SK-N-SH (cell line): ENCODE results near the gene SKI. TPM values are rescaled to one million over a fixed set of nuclear protein-coding genes. Genes with fewer than 3 reads are reported as not detected.

Experiments
- CTCF ChIA-PET: fragments of 300-600, 350-600 bp; formaldehyde crosslinking; extraction: SDS; loops from one replicate; lab custom pipeline; 2021; lab: Yijun Ruan, JAX
- POLR2A ChIA-PET: fragments of 350-600 bp; sonication (Branson Sonifier 250); formaldehyde crosslinking; extraction: SDS; loops from one replicate; lab custom pipeline; 2020; ENCODE audit warnings: antibody characterized with exemption, inconsistent platforms; lab: Yijun Ruan, JAX
- DNase-seq: peaks from one replicate; pipeline ENCODE4 v3.0.0; 2012
- H2AFZ ChIP-seq: fragments of 200-600 bp; sonication (generic); 2 replicates; pipeline ENCODE4 v1.8.1; 2016; ENCODE audit warnings: antibody characterized with exemption, mild to moderate bottlenecking, low read depth
- H3F3A ChIP-seq: fragments of 200-600 bp; sonication (generic); replicated peaks from 2 replicates; pipeline ENCODE3; 2016; ENCODE audit warnings: antibody characterized with exemption, mild to moderate bottlenecking; ENCODE audit not compliant: insufficient read depth
- H3K27ac ChIP-seq, 2 experiments: fragments of 200-500 bp in 1 of 2; fragments of 200-600 bp in 1 of 2; sonication (Bioruptor generic) in 1 of 2; sonication (generic), shearing (Covaris generic) in 1 of 2; 2 replicates each; pipeline versions ENCODE4 v1.5.1 to v1.6.1; 2014 to 2016; ENCODE audit warnings: low read depth in 2 of 2, inconsistent platforms in 1 of 2, low read length in 1 of 2, mild to moderate bottlenecking in 1 of 2, mixed read lengths in 1 of 2
- H3K27me3 ChIP-seq: fragments of 200-600 bp; sonication (generic), shearing (Covaris generic); 2 replicates; pipeline ENCODE4 v1.6.1; 2016; ENCODE audit warnings: mixed run types; ENCODE audit not compliant: insufficient read depth
- H3K36me3 ChIP-seq, 2 experiments: fragments of 200-500 bp in 1 of 2; fragments of 200-600 bp in 1 of 2; sonication (Bioruptor generic) in 1 of 2; sonication (generic) in 1 of 2; replicated peaks in 1 of 2; 2 replicates each; pipeline versions ENCODE3 to v1.5.1; 2014 to 2016; ENCODE audit warnings: low read length in 1 of 2, mild to moderate bottlenecking in 1 of 2; ENCODE audit not compliant: insufficient read depth in 2 of 2, control insufficient read depth in 1 of 2
- H3K4me1 ChIP-seq, 2 experiments: fragments of 200-500 bp in 1 of 2; fragments of 200-600 bp in 1 of 2; sonication (Bioruptor generic) in 1 of 2; sonication (generic), shearing (Covaris generic) in 1 of 2; 2 replicates each; pipeline versions ENCODE4 v1.5.1 to v1.6.1; 2014 to 2016; ENCODE audit warnings: low read depth in 1 of 2, low read length in 1 of 2, mixed run types in 1 of 2; ENCODE audit not compliant: insufficient read depth in 2 of 2, control insufficient read depth in 1 of 2
- H3K4me2 ChIP-seq: fragments of 200-600 bp; sonication (generic), shearing (Covaris generic); 2 replicates; pipeline ENCODE4 v1.6.1; 2017; ENCODE audit warnings: mixed run types
- H3K4me3 ChIP-seq, 2 experiments: fragments of 200-500 bp in 1 of 2; fragments of 200-600 bp in 1 of 2; sonication (Bioruptor generic) in 1 of 2; sonication (generic), shearing (Covaris generic) in 1 of 2; 2 replicates each; pipeline versions ENCODE4 v1.5.1 to v1.8.1; 2014 to 2016; ENCODE audit warnings: low read depth in 2 of 2, inconsistent platforms in 1 of 2, low read length in 1 of 2, mild to moderate bottlenecking in 1 of 2, mixed read lengths in 1 of 2, moderate library complexity in 1 of 2
- H3K79me2 ChIP-seq: fragments of 200-600 bp; sonication (generic); 2 replicates; pipeline ENCODE4 v1.8.1; 2017; ENCODE audit warnings: mild to moderate bottlenecking; ENCODE audit not compliant: insufficient read depth
- H3K9ac ChIP-seq: fragments of 200-600 bp; sonication (generic); 2 replicates; pipeline ENCODE4 v1.6.1; 2017; ENCODE audit warnings: mixed run types
- H3K9me2 ChIP-seq: fragments of 200-600 bp; sonication (generic); 2 replicates; pipeline ENCODE4 v1.6.1; 2017; ENCODE audit warnings: mixed run types
- H3K9me3 ChIP-seq: fragments of 200-600 bp; sonication (generic); 2 replicates; pipeline ENCODE4 v1.6.1; 2017; ENCODE audit warnings: mixed run types, mild to moderate bottlenecking, moderate library complexity
- H4K20me1 ChIP-seq: fragments of 200-600 bp; sonication (generic); 2 replicates; pipeline ENCODE4 v1.6.1; 2017; ENCODE audit warnings: mild to moderate bottlenecking, mixed run types; ENCODE audit not compliant: insufficient read depth
- CTCF ChIP-seq: fragments of 200-600 bp; sonication (generic); IDR thresholded peaks from 2 replicates; pipeline ENCODE4 v1.6.1; 2017; ENCODE audit warnings: antibody characterized with exemption, mild to moderate bottlenecking, moderate library complexity
- EP300 ChIP-seq, 2 experiments: IDR thresholded peaks; 2 replicates each; pipeline versions ENCODE4 v1.4.0 to v1.6.1; 2012; ENCODE audit warnings: borderline replicate concordance in 1 of 2, low read depth in 1 of 2, low read length in 1 of 2
- EZH2phosphoT487 ChIP-seq: fragments of 200-600 bp; sonication (generic); IDR thresholded peaks from 2 replicates; pipeline ENCODE4 v1.6.1; 2017; ENCODE audit warnings: low read depth, mixed run types, mild to moderate bottlenecking, antibody characterized with exemption, moderate library complexity, borderline replicate concordance
- FOXM1 ChIP-seq: IDR thresholded peaks from 2 replicates; pipeline ENCODE4 v1.4.0; 2012; ENCODE audit warnings: low read depth, mild to moderate bottlenecking
- GABPA ChIP-seq: IDR thresholded peaks from 2 replicates; pipeline ENCODE4 v1.4.0; 2012; ENCODE audit warnings: low read depth, mild to moderate bottlenecking
- GATA2 ChIP-seq: sonication (generic); formaldehyde crosslinking; IDR thresholded peaks from 2 replicates; pipeline ENCODE4 v1.5.0; 2020; ENCODE audit warnings: mild to moderate bottlenecking, missing genetic modification reagents
- MAX ChIP-seq: IDR thresholded peaks from 2 replicates; pipeline ENCODE4 v1.4.0; 2012; ENCODE audit warnings: low read depth
- NFIC ChIP-seq: IDR thresholded peaks from 2 replicates; pipeline ENCODE4 v1.4.0; 2012; ENCODE audit warnings: borderline replicate concordance
- POLR2AphosphoS5 ChIP-seq: IDR thresholded peaks from 2 replicates; pipeline ENCODE4 v1.6.1; 2012; ENCODE audit warnings: low read depth, low read length
- RAD21 ChIP-seq: IDR thresholded peaks from 2 replicates; pipeline ENCODE4 v1.6.1; 2012; ENCODE audit warnings: mild to moderate bottlenecking, low read length
- RFX5 ChIP-seq: IDR thresholded peaks from 2 replicates; pipeline ENCODE4 v1.6.1; 2012; ENCODE audit warnings: mild to moderate bottlenecking, improper control_type of control experiment, low read length
- TAF1 ChIP-seq: IDR thresholded peaks from 2 replicates; pipeline ENCODE4 v1.6.1; 2012; ENCODE audit warnings: low read depth, mild to moderate bottlenecking, low read length, moderate library complexity, borderline replicate concordance
- TCF12 ChIP-seq: IDR thresholded peaks from 2 replicates; pipeline ENCODE4 v1.4.0; 2012
- USF1 ChIP-seq: IDR thresholded peaks from 2 replicates; pipeline ENCODE4 v1.4.0; 2012; ENCODE audit warnings: low read depth, borderline replicate concordance
- USF2 ChIP-seq: fragments of 150-350 bp; IDR thresholded peaks from 2 replicates; pipeline ENCODE4 v1.6.1; 2017; ENCODE audit warnings: antibody characterized with exemption, low read length, low read depth, borderline replicate concordance
- YY1 ChIP-seq: IDR thresholded peaks from 2 replicates; pipeline ENCODE4 v1.4.0; 2012; ENCODE audit warnings: low read depth, mild to moderate bottlenecking
- ZBTB33 ChIP-seq: IDR thresholded peaks from 2 replicates; pipeline ENCODE4 v1.4.0; 2012; ENCODE audit warnings: low read depth, borderline replicate concordance
- WGBS: methylation state at CpG from one replicate; pipeline ENCODE4 v1.1.6; 2017; ENCODE audit warnings: low lambda C conversion rate; 5-methylcytosine and 5-hydroxymethylcytosine counted together
- polyA plus RNA-seq, 3 experiments: library from polyadenylated mRNA; depleted of rRNA; stranded (reverse); fragments of >200 nt; gene quantifications; 2 replicates each; pipeline ENCODE4 v1.2.3, GENCODE V29; 2012

The SKI gene
- polyA plus RNA-seq, 1 of the 3 experiments (the other 2 are of a cell fraction) = 7.2 TPM

- H3K9ac ChIP-seq = no peak overlapping the region
- H4K20me1 ChIP-seq = peaks cover 85% of the 10 kb centered on the region
- H3F3A ChIP-seq = no peaks in the 10 kb centered on the region
- no peak for DNase-seq
- 93% methylated on average over 9 of the region's 15 CpGs for WGBS
- POLR2A ChIA-PET = no interaction called here
- no peaks in the 10 kb centered on the region for H3K9me2 ChIP-seq
- H3K4me1 ChIP-seq = peaks cover 0 to 49% of the 10 kb centered on the region in 2 experiments; a peak in 2 of 4 replicates
- no peaks in the 10 kb centered on the region for H3K36me3 ChIP-seq
- CTCF ChIA-PET = interaction anchor here (0.9 kb wide), 1 partner anchor 12 kb away, joined by 3 read pairs; no protein-coding TSS in a partner anchor
- H3K4me3 ChIP-seq = no peak overlapping the region
- H2AFZ ChIP-seq = no peak overlapping the region
- no peak overlapping the region for H3K4me2 ChIP-seq
- H3K9me3 ChIP-seq = no peaks in the 10 kb centered on the region
- H3K27ac ChIP-seq = no peak overlapping the region; a peak in 1 of 4 replicates
- no peak for TF ChIP-seq RFX5
- no peak for TF ChIP-seq GATA2 (CRISPR knock-in tag)
- no peak for TF ChIP-seq YY1
- no peak for TF ChIP-seq EZH2phosphoT487
- TF ChIP-seq FOXM1 = no peak
- no peak for TF ChIP-seq POLR2AphosphoS5
- no peak for TF ChIP-seq NFIC
- no peak for TF ChIP-seq CTCF
- TF ChIP-seq ZBTB33 = no peak
- TF ChIP-seq USF1 = no peak
- TF ChIP-seq RAD21 = no peak
- TF ChIP-seq EP300 (IDR thresholded peaks at IDR 0.05; ENCODE audit: borderline replicate concordance in 1 of 2, low read depth in 1 of 2, low read length in 1 of 2) = no peak
- no peak for TF ChIP-seq TAF1
- no peak for TF ChIP-seq MAX
- no peak for TF ChIP-seq TCF12
- no peak for TF ChIP-seq USF2
- no peak for TF ChIP-seq GABPA
- TF ChIP-seq, all 33 proteins: peak for 0
- H3K27me3 ChIP-seq = no peaks in the 10 kb centered on the region
- H3K79me2 ChIP-seq = peaks cover 90% of the 10 kb centered on the region
These were observed 58.8 kb downstream of the SKI start for GRCh38 chr1:2286923-2287322.
